ENCODE measurements around the gene CMIP.

CMIP gene

GRCh38 chr16:81640681-81641070 is 196.1 kb downstream of the CMIP start:
- DNase-seq (ENCODE audit: low read depth, low spot score), result no peak
- H3K27ac ChIP-seq, result no peak overlapping the region

DNA sequence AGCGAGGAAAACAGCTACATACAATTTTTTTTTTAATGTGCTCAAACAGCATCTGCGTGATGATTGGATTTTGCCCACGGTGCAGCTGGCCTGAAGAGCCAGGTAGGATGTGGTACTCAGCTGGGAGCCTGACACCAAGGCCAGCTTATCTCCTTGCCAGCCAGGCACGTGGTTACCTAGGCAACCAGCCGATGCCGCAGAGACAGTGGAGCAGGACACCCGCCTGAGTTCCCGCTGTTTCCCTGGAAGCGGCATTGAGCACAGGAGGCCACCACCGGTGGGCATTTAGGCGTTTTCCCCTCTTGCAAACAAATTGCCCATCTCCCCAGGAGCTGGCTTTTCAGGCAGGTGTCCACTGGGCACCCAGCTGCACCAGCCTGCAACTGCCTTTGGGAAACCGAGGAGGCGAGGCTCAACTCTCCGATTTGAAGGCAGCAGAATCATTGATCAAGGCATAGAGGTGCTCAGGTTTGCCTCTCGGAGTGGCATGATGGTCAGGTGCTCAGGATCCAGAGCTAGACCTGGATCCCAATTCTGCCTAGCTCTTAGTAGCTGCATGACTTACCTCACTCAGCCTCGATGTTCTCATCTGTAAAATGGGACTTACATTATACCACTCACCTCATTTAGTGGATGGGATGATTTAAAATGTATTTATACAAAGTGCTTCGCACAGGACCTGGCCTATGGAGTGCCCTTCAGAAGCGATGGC is 196.9 kb downstream of the CMIP start:
- DNase-seq (ENCODE audit: low read depth, low spot score), result no peak
- no peak overlapping the region for H3K27ac ChIP-seq

- no peak overlapping the region for H3K27ac ChIP-seq
- DNase-seq (ENCODE audit: low read depth, low spot score), result no peak
Measured at GRCh38 chr16:81642107-81642436, 197.5 kb downstream of the CMIP start.

GRCh38 chr16:81642943-81643342 is 198.3 kb downstream of the CMIP start:
- DNase-seq (ENCODE audit: low read depth, low spot score), result no peak
- H3K27ac ChIP-seq, result no peak overlapping the region

GRCh38 chr16:81645266-81645694 is 200.7 kb downstream of the CMIP start:
- DNase-seq (ENCODE audit: low read depth, low spot score), result peak; percentile 68
- H3K27ac ChIP-seq, result peak overlapping the region; percentile 45

DNA sequence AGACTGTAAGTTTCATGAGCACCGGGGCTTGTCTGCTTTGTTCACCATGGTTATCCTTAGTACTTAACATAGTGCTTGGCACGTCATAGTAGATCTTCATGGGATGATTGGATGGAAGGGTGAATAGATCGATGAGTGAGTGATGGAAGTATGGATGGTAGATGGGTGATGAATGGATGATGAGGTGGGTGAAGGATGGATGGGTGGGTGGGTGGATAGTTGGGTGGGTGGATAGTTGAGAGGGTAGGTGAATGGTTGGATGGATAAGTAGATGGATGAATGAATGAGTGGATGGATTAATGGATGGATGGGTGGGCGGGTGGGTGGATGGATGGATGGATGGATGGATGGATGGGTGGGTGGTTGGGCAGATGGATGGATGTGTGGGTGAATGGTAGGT is 201.3 kb downstream of the CMIP start:
- peak overlapping the region; percentile 45 for H3K27ac ChIP-seq
- DNase-seq (ENCODE audit: low read depth, low spot score), result no peak

GRCh38 chr16:81646561-81646960 is 202.0 kb downstream of the CMIP start:
- DNase-seq (ENCODE audit: low read depth, low spot score), result no peak

GRCh38 chr16:81647527-81647926 is 202.9 kb downstream of the CMIP start:
- DNase-seq (ENCODE audit: low read depth, low spot score), result no peak
- H3K27ac ChIP-seq, result peak overlapping the region; percentile 45

More at GRCh38 chr16:81646561-81646960, 202.0 kb downstream of the CMIP start:
- H3K27ac ChIP-seq, result peak overlapping the region; percentile 45

- H3K27ac ChIP-seq, result no peak overlapping the region
- DNase-seq (ENCODE audit: low read depth, low spot score), result no peak
Measured at GRCh38 chr16:81649561-81650184, 205.1 kb downstream of the CMIP start.

DNA sequence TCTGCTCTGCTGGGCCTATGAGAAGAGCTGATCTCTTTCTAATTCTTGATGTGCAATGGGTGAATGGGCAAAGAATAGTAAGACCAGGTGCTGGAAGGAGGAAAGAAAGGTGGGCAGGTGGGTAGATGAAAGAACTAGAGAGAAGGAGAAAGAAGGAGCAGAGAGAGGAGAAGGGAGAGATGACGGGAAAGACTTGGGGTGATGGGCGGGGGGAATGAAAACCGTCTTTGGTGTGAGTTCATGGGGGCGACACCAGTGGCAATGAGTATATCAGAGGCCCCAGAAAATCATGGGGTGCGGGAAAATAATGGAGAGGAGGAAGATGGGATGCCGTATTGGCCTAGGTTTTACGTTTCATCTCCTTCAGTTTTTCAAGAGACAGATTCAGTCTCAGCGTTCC is 205.7 kb downstream of the CMIP start:
- H3K27ac ChIP-seq, result no peak overlapping the region
- DNase-seq (ENCODE audit: low read depth, low spot score), result no peak

DNA sequence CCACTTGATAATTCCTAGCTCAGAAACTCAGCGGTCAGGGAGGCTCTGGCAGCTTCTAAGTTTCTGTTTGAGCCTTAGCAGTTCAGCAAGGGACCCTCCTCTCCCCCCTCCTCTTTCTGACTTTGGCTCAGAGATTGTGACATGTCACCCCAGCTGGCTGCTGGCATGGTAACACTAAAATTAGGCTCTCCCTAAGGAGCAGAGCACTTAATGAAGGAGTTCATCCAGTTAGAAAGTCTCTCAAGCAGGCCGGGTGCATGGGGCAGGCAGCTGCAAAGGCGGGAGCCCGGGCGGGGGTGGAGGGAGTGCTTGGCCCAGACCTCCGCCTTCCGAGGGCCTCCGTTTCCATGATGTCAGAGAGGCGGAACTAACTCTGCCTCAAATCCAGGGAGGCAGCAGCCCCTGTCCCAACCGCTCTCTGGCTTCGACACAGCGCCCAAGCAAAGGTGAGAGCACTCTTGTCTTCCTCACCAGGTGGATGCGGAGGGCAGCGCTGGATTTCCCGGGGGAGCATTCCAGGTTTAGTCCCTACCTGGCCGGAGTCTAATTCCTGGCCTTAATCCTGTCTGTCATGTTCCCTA is 206.5 kb downstream of the CMIP start:
- H3K27ac ChIP-seq, result no peak overlapping the region
- no peak for DNase-seq (ENCODE audit: low read depth, low spot score)

- H3K27ac ChIP-seq, result no peak overlapping the region
Measured at GRCh38 chr16:81651758-81652718, 207.4 kb downstream of the CMIP start.

GRCh38 chr16:81652798-81653505 is 208.3 kb downstream of the CMIP start:
- H3K27ac ChIP-seq, result no peak overlapping the region
- no peak for DNase-seq (ENCODE audit: low read depth, low spot score)

More at GRCh38 chr16:81651758-81652718, 207.4 kb downstream of the CMIP start:
- DNase-seq (ENCODE audit: low read depth, low spot score), result no peak

- no peak overlapping the region for H3K27ac ChIP-seq
Measured at GRCh38 chr16:81654346-81654745, 209.7 kb downstream of the CMIP start.

DNA sequence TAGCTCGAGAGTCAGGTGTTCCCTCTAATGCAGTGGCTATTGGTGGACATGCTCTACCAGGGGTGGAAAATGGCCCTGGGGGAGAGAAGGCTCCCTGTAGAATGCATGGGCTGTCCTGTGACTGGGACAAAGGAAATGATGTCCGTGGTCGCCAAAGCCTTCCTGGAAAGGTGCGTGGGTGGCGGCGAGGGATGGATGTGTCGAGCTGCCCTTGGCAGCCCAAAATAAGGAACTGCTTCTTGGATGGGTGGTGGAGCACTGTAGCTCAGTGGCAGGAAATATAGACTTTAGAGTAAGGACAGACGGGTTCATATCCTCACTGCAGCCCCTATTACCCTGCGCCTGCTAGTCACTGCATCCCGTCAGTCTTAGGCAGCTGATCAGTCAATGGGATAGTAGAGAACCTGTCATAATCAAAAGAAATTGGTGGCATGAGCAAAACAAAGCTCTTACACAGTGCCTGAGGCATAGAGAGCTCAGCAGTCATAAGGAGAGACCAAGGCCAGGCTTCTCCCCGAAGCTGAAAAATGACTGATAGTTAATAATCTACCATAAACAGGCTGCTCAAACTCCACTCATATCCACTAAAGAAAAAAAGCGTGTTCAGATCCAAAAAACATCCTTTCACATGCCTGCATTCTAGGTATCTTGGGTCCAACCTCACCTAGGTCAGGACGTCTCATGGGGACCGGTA is 211.0 kb downstream of the CMIP start:
- H3K27ac ChIP-seq, result no peak overlapping the region
- DNase-seq (ENCODE audit: low read depth, low spot score), result no peak

More at GRCh38 chr16:81654346-81654745, 209.7 kb downstream of the CMIP start:
- DNase-seq (ENCODE audit: low read depth, low spot score), result no peak

- no peak overlapping the region for H3K27ac ChIP-seq
- DNase-seq (ENCODE audit: low read depth, low spot score), result no peak
Measured at GRCh38 chr16:81657224-81657623, 212.6 kb downstream of the CMIP start.

- DNase-seq (ENCODE audit: low read depth, low spot score), result no peak
- H3K27ac ChIP-seq, result no peak overlapping the region
Measured at GRCh38 chr16:81657781-81658180, 213.2 kb downstream of the CMIP start.

DNA sequence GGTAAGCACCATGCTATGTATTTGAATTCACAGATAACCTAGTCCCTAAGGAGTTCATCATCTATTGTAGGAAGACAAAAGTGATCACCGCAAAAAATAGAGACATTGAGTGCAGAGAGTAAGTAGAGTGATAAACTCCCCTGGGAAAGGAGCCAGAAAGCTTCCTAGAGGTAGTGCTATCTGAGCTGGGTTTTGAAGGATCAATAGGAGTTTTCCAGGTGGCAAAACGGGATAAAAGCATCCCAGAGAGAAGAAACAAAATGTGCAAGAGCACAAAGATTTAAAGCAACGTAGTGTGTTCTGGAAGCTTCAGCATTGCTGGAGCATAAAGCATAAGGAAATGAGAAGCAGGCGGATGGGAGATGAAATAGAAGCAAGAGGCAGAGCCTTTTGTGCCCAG is 213.8 kb downstream of the CMIP start:
- no peak for DNase-seq (ENCODE audit: low read depth, low spot score)
- no peak overlapping the region for H3K27ac ChIP-seq

DNA sequence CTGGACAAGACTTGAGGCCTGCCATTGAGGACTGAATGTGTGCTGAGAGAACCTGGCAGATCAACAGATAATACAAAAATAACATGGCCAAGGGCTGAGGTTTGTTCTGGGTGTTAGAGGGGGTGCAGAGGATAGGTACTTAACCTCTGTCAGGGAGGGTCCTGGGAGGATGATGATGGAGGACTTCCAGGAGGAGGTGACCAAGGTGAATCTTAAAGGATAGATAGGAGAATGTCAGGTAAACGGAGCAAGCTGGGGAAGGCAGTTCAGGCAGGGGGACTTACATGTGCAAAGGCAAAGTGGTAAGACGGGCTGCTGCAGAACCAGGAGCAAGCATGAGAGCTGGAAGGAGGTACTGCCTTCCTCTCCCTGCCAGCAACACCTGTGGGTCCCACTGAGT is 214.6 kb downstream of the CMIP start:
- H3K27ac ChIP-seq, result no peak overlapping the region
- no peak for DNase-seq (ENCODE audit: low read depth, low spot score)

All from epithelial cell of prostate (primary cell).